Neural cell (in vitro differentiated cells): Measurements from ENCODE around the gene MLIP. TPM values are rescaled to one million over a fixed set of nuclear protein-coding genes. Genes with fewer than 3 reads are reported as not detected.

Source experiments
- H2AFZ ChIP-seq: fragments of 200-600, 300-800 bp; sonication (generic), shearing (Covaris generic); 2 replicates; pipeline ENCODE4 v1.6.0; 2014; ENCODE audit warnings: low read depth, mild to moderate bottlenecking, antibody characterized with exemption, low read length, moderate library complexity
- H3F3A ChIP-seq: fragments of 200-600 bp; shearing (Covaris generic); 2 replicates; pipeline ENCODE4 v1.6.1; 2016; ENCODE audit warnings: mild to moderate bottlenecking, moderate library complexity, mixed read lengths, antibody characterized with exemption, low read length; ENCODE audit not compliant: insufficient read depth, poor library complexity, severe bottlenecking
- H3K27ac ChIP-seq: fragments of 200-600, 300-800 bp; sonication (generic), shearing (Covaris generic); 2 replicates; pipeline ENCODE4 v1.5.1; 2014; ENCODE audit warnings: mild to moderate bottlenecking, low read length, moderate library complexity
- H3K27me3 ChIP-seq: fragments of 300-800, 200-600 bp; sonication (generic), shearing (Covaris generic); 2 replicates; pipeline ENCODE4 v1.6.0; 2014; ENCODE audit warnings: mild to moderate bottlenecking, low read depth, low read length, moderate library complexity; ENCODE audit not compliant: insufficient read depth
- H3K36me3 ChIP-seq: fragments of 300-800, 200-600 bp; sonication (generic), shearing (Covaris generic); 2 replicates; pipeline ENCODE4 v1.5.1; 2014; ENCODE audit warnings: mild to moderate bottlenecking, antibody characterized with exemption, low read length, moderate library complexity; ENCODE audit not compliant: insufficient read depth
- H3K4me2 ChIP-seq: fragments of 300-800, 200-600 bp; sonication (generic), shearing (Covaris generic); 2 replicates; pipeline ENCODE4 v1.6.0; 2014; ENCODE audit warnings: mild to moderate bottlenecking, low read length
- H3K4me3 ChIP-seq: fragments of 300-800, 200-600 bp; sonication (generic), shearing (Covaris generic); 2 replicates; pipeline ENCODE4 v1.5.1; 2014; ENCODE audit warnings: mild to moderate bottlenecking, low read length, moderate library complexity
- H3K79me2 ChIP-seq: fragments of 200-600 bp; shearing (Covaris generic); replicated peaks from 2 replicates; pipeline ENCODE4 v1.6.0; 2014; ENCODE audit warnings: mild to moderate bottlenecking, low read length, moderate library complexity; ENCODE audit not compliant: insufficient read depth
- H3K9ac ChIP-seq: fragments of 300-800, 200-600 bp; sonication (generic), shearing (Covaris generic); 2 replicates; pipeline ENCODE4 v1.6.1; 2016; ENCODE audit warnings: mild to moderate bottlenecking, low read length, mixed read lengths
- H3K9me2 ChIP-seq: fragments of 200-600 bp; shearing (Covaris generic); 2 replicates; pipeline ENCODE4 v1.6.1; 2016; ENCODE audit warnings: mild to moderate bottlenecking, low read length, mixed read lengths; ENCODE audit not compliant: insufficient read depth
- H3K9me3 ChIP-seq: fragments of 200-600, 300-800 bp; sonication (generic), shearing (Covaris generic); 2 replicates; pipeline ENCODE4 v1.6.1; 2016; ENCODE audit warnings: mild to moderate bottlenecking, mixed run types, low read length, moderate library complexity, mixed read lengths
- H4K20me1 ChIP-seq: fragments of 200-600 bp; shearing (Covaris generic); 2 replicates; pipeline ENCODE4 v1.6.1; 2016; ENCODE audit warnings: mild to moderate bottlenecking, mixed run types; ENCODE audit not compliant: insufficient read depth
- EP300 ChIP-seq: fragments of 450-650 bp; conservative IDR thresholded peaks from 2 replicates; pipeline ENCODE4 v1.6.1; 2014; ENCODE audit warnings: antibody characterized with exemption, mild to moderate bottlenecking, moderate library complexity; ENCODE audit not compliant: poor library complexity, severe bottlenecking
- EZH2 ChIP-seq: fragments of 200-600, 300-800 bp; shearing (Covaris generic), sonication (generic); IDR thresholded peaks from 2 replicates; pipeline ENCODE4 v1.6.1; 2014; ENCODE audit warnings: antibody characterized with exemption, low read length, borderline replicate concordance, mild to moderate bottlenecking; ENCODE audit not compliant: insufficient read depth, poor library complexity, severe bottlenecking
- MXI1 ChIP-seq: fragments of 450-650 bp; conservative IDR thresholded peaks from 2 replicates; pipeline ENCODE4 v1.6.1; 2014; ENCODE audit warnings: antibody characterized with exemption, mild to moderate bottlenecking; ENCODE audit not compliant: poor library complexity, severe bottlenecking
- POLR2AphosphoS5 ChIP-seq: IDR thresholded peaks from 2 replicates; pipeline ENCODE4 v1.6.1; 2012
- RAD21 ChIP-seq: fragments of 450-650 bp; conservative IDR thresholded peaks from 2 replicates; pipeline ENCODE4 v1.6.1; 2014; ENCODE audit warnings: antibody characterized with exemption, mild to moderate bottlenecking, moderate library complexity
- SMC3 ChIP-seq: fragments of 450-650 bp; conservative IDR thresholded peaks from 2 replicates; pipeline ENCODE4 v1.6.1; 2014; ENCODE audit warnings: antibody characterized with exemption, mild to moderate bottlenecking, moderate library complexity; ENCODE audit not compliant: poor library complexity
- TAF1 ChIP-seq: IDR thresholded peaks from 2 replicates; pipeline ENCODE4 v1.6.1; 2012; ENCODE audit warnings: low read depth
- polyA plus RNA-seq: library from polyadenylated mRNA; depleted of rRNA; stranded (reverse); fragments of >200 nt; gene quantifications from 2 replicates; pipeline ENCODE4 v1.2.3, GENCODE V29; 2014
- TF ChIP-seq, protein P1 (sequence below): IDR thresholded peaks from 2 replicates; pipeline ENCODE4 v1.6.1; 2012; ENCODE audit warnings: borderline replicate concordance
- TF ChIP-seq, protein P2 (sequence below): fragments of 450-650 bp; IDR thresholded peaks from 2 replicates; pipeline ENCODE4 v1.5.1; 2014; ENCODE audit warnings: antibody characterized with exemption, mild to moderate bottlenecking, moderate library complexity; ENCODE audit not compliant: poor library complexity, severe bottlenecking

Gene MLIP
- polyA plus RNA-seq, 1 donor from 2014 or later, result not detected

DNA sequence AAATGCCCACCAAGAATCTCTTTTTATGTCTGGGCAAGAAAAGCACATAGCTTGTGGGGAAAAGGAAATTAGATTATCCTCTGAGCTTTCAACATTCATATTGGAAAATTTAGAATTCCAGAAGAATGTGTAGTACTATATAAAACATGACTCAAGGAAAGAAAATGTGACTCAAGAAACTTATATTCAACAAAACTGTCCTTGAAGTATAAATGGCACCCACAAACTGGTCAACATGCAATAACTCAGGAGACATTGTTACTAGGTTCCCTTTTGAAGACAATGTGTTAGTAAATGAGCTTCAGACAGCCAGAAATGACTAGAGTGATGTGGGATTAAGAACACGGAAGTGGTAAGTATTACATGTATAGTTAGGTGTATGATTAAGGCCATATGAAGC, 170.9 kb downstream of the MLIP start:
- TF ChIP-seq SMC3 (no peak), RAD21 (no peak), EP300 (no peak), TAF1 (no peak), EZH2 (no peak), MXI1 (no peak), POLR2AphosphoS5 (no peak)
- TF ChIP-seq, protein P1, sequence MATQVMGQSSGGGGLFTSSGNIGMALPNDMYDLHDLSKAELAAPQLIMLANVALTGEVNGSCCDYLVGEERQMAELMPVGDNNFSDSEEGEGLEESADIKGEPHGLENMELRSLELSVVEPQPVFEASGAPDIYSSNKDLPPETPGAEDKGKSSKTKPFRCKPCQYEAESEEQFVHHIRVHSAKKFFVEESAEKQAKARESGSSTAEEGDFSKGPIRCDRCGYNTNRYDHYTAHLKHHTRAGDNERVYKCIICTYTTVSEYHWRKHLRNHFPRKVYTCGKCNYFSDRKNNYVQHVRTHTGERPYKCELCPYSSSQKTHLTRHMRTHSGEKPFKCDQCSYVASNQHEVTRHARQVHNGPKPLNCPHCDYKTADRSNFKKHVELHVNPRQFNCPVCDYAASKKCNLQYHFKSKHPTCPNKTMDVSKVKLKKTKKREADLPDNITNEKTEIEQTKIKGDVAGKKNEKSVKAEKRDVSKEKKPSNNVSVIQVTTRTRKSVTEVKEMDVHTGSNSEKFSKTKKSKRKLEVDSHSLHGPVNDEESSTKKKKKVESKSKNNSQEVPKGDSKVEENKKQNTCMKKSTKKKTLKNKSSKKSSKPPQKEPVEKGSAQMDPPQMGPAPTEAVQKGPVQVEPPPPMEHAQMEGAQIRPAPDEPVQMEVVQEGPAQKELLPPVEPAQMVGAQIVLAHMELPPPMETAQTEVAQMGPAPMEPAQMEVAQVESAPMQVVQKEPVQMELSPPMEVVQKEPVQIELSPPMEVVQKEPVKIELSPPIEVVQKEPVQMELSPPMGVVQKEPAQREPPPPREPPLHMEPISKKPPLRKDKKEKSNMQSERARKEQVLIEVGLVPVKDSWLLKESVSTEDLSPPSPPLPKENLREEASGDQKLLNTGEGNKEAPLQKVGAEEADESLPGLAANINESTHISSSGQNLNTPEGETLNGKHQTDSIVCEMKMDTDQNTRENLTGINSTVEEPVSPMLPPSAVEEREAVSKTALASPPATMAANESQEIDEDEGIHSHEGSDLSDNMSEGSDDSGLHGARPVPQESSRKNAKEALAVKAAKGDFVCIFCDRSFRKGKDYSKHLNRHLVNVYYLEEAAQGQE, result no peak
- TF ChIP-seq, protein P2, sequence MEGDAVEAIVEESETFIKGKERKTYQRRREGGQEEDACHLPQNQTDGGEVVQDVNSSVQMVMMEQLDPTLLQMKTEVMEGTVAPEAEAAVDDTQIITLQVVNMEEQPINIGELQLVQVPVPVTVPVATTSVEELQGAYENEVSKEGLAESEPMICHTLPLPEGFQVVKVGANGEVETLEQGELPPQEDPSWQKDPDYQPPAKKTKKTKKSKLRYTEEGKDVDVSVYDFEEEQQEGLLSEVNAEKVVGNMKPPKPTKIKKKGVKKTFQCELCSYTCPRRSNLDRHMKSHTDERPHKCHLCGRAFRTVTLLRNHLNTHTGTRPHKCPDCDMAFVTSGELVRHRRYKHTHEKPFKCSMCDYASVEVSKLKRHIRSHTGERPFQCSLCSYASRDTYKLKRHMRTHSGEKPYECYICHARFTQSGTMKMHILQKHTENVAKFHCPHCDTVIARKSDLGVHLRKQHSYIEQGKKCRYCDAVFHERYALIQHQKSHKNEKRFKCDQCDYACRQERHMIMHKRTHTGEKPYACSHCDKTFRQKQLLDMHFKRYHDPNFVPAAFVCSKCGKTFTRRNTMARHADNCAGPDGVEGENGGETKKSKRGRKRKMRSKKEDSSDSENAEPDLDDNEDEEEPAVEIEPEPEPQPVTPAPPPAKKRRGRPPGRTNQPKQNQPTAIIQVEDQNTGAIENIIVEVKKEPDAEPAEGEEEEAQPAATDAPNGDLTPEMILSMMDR, result no peak
- Histone ChIP-seq H4K20me1 (no peaks in the 10 kb centered on the region), H3K4me2 (no peak overlapping the region), H3K27ac (no peak overlapping the region), H3K9me2 (no peaks in the 10 kb centered on the region), H2AFZ (no peak overlapping the region), H3K27me3 (no peaks in the 10 kb centered on the region), H3K36me3 (no peaks in the 10 kb centered on the region), H3K9ac (no peak overlapping the region), H3K4me3 (no peak overlapping the region), H3K9me3 (no peaks in the 10 kb centered on the region), H3K79me2 (no peaks in the 10 kb centered on the region), H3F3A (no peaks in the 10 kb centered on the region)

DNA sequence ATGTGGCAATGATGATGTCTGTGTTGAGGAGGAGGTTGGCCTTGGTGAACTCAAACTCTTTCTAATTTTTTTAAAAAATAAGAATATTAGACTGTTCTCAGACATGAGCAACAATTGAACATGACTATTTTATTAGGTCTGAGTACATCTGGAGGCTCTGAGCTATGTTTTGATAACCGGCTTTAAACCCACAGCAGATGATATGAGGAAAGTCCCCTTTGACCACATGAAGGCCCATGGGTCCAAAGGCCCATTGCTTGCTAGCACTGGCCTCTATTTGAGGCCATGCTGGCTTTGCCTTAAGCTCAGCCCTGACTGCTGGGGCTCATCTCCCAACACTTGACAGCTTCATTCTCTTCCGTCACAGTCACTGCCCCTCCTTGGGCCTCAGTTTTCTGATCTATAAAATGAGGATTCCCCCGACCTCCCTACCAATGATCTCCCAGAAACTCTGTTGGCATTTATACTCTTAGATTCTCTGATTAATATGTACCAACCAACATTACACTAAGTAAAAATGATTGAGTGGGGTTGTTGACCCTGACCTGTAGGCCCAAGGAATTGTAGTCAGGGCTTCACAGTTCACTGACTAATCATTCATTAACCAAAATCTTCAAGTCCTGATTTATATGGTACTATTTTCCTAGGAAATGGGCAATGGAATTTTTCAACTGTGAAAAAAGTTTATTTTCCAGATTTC, 173.1 kb downstream of the MLIP start:
- H3K9ac ChIP-seq, result no peak overlapping the region
- no peak overlapping the region for H2AFZ ChIP-seq
- no peak overlapping the region for H3K4me3 ChIP-seq
- no peak overlapping the region for H3K4me2 ChIP-seq
- H3K27me3 ChIP-seq, result no peaks in the 10 kb centered on the region
- H3K36me3 ChIP-seq, result no peaks in the 10 kb centered on the region
- TF ChIP-seq, protein P2, result no peak
- TF ChIP-seq TAF1 (no peak), EP300 (no peak), SMC3 (no peak), RAD21 (no peak), MXI1 (no peak), EZH2 (no peak), POLR2AphosphoS5 (no peak)
- TF ChIP-seq, protein P1, result no peak
- no peaks in the 10 kb centered on the region for H3K79me2 ChIP-seq
- no peaks in the 10 kb centered on the region for H3K9me2 ChIP-seq
- H4K20me1 ChIP-seq, result no peaks in the 10 kb centered on the region
- no peaks in the 10 kb centered on the region for H3F3A ChIP-seq
- no peaks in the 10 kb centered on the region for H3K9me3 ChIP-seq
- no peak overlapping the region for H3K27ac ChIP-seq
